Head of caudate nucleus (tissue), 42 donors: ENCODE measurements around the gene ATG4D.

Experiments
- DNase-seq, 42 donors: peaks; one replicate each; pipeline versions ENCODE4 v3.0.0 to v3.0.0-alpha.2; 2020 to 2021; ENCODE audit warnings: mixed read lengths in 7 of 42
- intact Hi-C: fragments of 100-400 bp; cut with DNase I; formaldehyde crosslinking; loops from one replicate; pipeline ENCODE4 v1.15.0; 2022

The ATG4D gene

DNA sequence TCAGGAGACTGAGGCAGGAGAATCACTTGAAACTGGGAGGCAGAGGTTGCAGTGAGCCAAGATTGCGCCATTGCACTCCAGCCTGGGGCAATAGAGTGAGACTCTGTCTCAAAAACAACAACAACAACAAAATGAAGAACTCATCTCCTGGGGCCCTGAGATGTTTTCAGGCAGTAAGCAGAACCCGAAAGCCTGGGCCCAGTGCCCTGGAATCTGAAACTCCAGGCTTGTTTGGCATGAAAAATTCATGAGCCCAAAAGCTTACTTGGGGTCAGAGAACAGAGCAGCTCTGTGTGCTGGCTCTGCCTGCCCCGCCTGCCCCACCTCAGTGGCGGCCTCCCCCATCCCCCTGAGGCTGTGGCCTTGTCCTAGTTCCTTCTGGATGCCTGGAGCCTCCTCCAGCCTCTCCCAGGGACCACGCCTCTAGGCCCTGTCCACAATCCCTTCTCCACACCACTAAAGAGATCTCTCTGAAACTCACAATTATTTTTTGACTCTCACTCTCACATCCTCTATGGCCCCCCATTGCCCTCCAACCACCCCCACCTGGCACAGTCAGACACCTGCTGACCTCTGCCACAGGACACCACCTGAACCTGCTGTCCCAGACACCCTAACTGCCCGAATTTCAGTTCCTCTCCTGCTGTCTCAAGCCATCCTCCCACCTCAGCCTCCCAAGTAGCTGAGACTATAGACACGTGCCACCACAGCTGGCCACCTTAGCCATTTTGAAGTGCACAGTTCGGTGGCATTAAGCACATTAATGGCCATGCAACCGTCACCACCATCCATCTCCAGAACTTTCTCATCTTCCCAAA, 50.3 kb downstream of the ATG4D start:
- DNase-seq, result peak in 40 of 42 donors; percentile 23 to 80 (median 56)

DNA sequence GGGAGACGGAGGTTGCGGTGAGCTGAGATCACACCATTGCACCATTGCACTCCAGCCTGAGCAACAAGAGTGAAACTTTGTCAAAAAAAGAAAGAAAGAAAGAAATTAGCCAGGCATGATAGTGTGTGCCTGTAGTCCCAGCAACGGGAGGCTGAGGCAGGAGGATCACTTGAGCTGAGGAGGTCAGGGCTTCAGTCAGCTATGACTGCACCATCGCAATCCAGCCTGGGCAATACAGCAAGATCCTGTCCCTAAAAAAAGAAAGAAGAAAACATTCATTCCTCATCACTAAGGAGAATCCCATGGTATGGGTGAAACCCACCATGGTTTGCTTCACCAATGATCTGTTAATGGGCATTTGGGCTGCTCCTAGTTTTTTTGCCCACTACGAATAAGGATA, 56.4 kb downstream of the ATG4D start:
- DNase-seq, result no peak
- intact Hi-C loops, result no loop called here

More for the DNA sequence above, 50.3 kb downstream of the ATG4D start:
- intact Hi-C loops, result no loop called here

DNA sequence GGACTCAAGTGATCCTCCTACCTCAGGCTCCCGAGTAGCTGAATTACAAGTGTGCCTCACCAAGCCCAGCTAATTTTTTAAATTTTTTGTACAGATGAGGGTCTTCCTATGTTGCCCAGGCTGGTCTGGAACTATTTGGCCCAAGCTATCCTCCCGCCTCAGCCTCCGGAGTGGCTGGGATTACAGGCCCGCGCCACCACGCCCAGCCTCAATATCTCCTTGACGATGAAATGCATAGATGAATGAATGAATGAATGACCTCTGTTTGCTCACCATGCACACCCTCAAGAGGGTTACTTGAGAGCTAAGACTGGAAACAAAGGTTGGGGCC, 58.3 kb downstream of the ATG4D start:
- DNase-seq, result no peak
- intact Hi-C loops, result no loop called here

DNA sequence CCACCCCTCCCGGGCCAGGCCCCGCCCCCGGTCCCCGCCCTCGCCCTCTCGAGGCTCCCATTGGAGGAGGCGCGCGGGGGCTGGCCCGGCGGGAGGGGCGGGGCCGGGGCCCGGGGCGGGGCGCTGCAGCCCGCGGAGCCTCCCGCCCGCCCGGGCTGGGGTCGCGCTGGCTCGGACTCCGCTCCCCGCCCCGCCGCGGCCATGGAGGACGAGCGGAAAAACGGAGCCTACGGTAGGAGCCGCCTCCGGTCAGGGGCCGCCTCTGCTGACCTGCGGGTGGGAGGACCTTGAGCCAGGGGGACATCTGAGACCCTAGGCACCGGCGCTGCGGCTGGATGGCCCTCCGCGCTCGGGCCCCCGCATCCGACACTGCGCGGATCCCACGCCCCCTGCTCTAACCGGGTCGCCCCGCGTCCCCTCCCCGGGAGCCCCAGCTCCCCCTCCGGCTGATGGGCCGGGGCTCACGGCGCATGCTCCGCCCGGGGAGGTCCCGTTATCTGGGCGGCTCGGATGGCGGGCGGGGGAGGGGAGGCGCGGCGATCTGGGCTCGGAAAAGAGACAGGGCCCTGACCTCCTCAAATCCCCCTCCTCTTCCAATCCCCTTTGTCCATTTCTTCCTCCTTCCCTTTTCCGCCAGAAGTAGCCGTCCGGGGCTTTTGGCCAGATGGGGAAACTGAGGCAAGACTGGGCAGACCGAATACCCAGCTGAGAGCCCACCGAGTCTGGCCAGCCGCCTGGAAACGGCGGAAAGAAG, 58.8 kb downstream of the ATG4D start:
- peak; percentile 56 to 92 (median 86) for DNase-seq
- intact Hi-C loops, result no loop called here
